HG03354 (cell line): ENCODE data around the gene ATXN2L.
A peak's percentile ranks its signal among the peaks of the same experiment; 100 is the strongest.
"Not testable (repeated sequence)": the region's sequence is repeated elsewhere in the genome, so short reads cannot be mapped to it uniquely, and the experiment has no call there.

ENCODE experiments used
- ATAC-seq: cut with Tn5 transposase; IDR thresholded peaks from one replicate; pipeline ENCODE4 v1.9.1; 2021; ENCODE audit warnings: mild to moderate bottlenecking; ENCODE audit not compliant: unreplicated experiment, poor library complexity, severe bottlenecking

The ATXN2L gene

GRCh38 chr16:28867241-28867640 lies 44.4 kb downstream of the ATXN2L start:
- no peak for ATAC-seq

DNA sequence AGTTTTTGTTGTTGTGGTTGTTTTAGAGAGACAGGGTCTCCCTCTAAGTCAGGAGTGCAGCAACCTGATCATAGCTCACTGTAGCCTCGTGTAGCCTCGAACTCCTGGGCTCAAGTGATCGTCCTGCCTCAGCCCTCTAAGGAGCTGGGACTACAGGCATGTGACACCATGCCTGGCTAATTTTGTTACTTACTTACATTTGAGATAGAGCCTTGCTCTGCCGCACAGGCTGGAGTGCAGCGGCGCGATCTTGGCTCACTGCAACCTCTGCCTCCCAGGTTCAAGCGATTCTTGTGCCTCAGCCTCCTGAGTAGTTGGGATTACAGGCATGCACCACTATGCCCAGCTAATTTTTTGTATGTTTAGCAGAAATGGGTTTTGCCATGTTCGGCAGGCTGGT lies 44.8 kb downstream of the ATXN2L start:
- ATAC-seq = not testable (repeated sequence)

DNA sequence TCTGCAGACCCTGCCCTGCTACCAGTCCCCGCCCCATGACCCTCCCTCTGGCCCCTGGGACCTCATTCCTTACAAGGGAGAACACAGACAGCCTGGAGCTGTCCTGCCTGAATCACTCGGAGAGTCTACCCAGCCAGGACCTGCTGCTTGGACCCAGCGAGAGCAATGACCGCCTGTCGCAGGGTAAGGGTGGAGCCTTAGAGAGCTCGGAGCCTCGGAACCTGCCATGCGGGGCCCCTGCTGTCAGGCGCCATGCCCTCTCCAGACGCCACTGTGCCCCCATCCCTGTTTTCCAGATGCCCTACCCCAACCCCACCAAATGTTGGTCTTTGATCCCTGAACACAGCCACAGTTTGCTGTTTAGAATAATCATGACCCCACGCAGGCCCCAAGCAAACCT lies 46.4 kb downstream of the ATXN2L start:
- ATAC-seq = no peak

DNA sequence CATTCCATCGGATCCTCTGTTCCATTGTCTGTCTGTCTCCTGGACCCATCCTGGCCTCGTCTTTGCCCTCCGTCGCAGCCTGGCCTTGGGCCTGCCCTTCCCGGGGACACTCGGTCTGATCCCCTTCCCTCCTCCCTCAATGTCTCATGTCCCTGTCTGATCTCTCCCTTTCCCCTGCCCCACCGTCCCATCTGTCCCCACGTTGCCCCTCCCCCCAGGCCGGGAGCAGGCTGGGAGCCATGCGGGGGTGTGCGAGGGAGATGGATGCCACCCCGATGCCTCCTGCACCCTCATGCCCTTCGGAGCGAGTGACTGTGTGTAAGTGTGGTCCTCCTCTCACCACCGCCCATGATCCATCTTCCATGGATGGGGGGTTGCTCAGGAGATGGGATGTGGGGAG lies 50.2 kb downstream of the ATXN2L start:
- ATAC-seq = no peak

DNA sequence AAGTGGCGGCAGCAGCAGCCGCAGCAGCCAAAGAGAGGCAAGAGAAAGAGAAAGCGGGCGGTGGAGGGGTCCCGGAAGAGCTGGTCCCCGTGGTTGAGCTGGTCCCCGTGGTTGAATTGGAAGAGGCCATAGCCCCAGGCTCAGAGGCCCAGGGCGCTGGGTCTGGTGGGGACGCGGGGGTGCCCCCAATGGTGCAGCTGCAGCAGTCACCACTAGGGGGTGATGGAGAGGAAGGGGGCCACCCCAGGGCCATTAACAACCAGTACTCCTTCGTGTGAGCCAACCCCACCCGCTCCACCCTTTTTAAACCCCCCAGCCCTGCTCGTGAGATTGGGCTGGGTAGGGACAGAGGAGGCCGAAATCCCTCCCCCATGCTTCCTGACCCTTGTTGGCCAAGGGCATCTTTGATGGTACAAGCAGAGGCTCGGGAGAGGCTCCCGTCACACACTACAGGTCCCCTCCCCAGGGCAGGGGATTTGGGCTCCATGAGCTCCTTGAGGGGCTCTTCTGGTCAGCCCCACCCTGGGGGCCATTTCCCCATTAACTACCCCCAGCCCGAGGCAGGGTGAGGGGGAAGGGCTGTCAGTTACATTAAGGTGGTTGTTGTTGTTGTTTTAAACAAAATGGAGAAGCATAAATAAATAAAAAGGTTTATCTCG lies 50.9 kb downstream of the ATXN2L start:
- no peak for ATAC-seq

DNA sequence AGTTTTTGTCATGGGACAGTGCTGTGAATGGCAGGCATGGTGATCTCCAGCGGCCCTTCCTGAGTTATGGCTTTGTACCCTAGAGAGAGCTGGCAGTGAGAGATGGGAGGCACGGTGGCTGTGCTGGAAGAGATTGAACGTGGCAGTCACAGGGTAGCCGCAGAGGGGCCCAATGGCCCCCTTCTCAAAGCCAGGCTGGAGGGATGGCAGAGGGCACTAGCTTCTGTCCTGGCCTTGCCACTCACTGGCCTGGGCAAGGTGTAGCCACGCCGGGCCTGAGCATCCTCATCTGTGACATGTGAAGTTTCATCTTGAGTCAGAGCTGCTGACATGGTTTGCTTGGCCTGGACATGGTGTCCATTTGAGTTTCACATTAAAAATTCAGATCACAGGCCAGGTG lies 51.6 kb downstream of the ATXN2L start:
- no peak for ATAC-seq

DNA sequence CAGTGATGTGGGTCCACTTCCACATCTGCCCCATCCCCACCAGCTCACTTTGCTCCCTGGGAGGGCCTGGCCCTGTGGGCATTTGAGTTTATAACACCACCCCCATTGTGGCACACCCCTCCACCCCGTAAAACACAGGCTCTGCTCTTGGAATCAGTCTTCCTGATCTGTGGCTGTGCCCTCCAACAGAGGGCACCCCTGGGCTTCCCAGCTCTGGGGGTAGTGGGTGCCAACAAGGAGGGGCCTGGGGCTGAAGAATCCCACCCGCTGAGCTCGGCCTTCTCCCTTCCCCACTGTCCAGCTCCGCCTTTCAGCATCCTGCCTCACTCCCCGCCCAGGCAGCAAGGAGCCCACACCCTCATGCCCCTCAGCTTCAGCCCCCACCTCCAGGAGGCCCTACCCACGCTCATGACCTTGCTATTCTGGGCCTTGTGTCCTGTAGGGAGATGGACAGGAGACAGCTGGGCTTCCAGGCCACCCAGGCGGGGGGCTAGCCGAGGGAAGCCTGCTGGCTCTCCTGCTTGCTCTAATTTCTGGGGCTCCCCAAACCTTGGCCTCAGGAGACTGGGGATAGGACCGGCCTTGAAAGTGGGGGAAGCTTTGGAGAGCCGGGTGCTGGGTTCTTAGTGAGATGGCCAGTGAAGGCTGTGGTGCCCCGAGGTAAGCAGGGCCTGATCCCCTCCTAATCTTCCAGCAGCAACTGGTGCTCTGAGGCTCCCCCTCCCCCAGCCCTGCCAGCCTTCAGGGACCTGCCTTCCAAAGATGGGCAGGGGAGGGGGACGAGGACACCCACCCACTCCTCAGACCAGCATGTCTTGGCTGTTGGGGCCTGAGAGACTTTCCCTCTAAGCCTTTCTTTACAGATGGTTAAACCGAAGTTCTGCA lies 52.6 kb downstream of the ATXN2L start:
- no peak for ATAC-seq

DNA sequence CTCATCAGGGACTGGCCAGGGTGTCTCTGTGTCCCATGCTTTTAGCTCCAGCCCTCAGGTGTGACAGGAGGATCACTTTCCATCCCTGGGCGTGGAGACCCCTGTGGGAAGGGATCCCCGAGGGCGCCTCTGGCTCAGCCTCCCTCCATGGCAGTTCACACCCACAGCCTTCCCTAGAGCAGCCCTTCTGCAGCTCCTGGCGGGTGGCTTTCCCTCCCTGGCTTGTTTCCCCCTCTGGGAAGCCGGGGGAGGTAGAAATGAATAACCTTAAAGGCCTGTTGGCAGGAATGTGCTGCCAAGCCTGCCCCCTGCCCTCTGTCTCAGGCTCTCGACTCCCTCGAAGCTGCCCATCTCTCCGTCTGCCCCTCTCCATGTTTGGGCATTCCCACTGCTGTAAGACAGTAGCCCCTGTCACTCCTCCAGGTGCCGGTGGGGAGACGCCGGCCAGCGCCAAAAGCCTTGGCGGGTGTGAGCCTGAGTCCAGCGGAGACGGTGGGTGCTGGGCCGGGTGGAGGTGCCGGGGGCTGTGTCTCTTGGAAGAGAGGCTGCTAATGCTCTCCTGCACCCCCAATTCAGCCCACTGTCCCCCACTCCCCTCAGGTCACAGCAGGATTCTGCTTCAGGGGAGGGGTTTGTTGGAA lies 53.3 kb downstream of the ATXN2L start:
- no peak for ATAC-seq

GRCh38 chr16:28876973-28877654 lies 54.3 kb downstream of the ATXN2L start:
- no peak for ATAC-seq

- no peak for ATAC-seq
Observed at GRCh38 chr16:28877655-28878000, 54.8 kb downstream of the ATXN2L start.

DNA sequence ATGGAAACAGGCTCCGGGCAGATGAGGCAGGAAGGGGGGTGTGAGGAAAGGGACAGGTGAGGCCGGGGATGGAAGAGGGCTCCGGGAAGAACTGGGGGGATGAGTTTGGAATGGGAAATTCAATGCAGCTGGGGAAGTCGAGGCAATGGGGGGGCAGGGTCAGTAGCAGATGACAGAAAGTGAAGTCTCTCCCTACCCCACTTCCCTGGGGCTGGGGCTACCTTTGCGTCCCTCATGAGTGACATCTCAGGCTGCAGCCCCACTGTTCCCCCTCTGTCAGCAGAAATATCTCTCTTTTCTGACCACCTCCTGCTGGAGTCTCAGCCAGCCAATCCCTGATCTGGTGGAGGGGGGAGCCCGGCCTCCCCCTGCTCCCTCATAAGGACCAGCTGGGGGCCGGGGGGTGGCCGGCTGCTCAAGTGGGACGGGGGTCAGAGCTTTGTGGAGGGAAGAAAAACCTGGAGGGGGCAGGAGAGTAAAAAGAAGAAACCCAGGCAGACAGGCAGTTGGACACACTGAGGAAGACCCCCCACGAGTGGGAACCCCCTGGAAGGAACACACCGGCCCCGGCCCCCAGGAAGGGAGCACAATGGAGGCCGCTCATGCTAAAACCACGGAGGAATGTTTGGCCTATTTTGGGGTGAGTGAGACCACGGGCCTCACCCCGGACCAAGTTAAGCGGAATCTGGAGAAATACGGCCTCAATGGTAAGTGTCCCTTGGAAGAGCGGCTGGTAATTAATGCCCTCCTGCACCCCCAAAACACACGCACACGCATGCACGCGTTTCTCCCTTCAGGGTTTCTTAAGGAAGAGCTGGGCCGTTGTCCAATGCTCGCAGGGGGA lies 55.5 kb downstream of the ATXN2L start, which contains the start of gene ATP2A1:
ATP2A1 (plus strand) TSS at position 406 of the 844 bp plus-strand sequence; CDS start at position 590, 184 bp downstream.
- no peak for ATAC-seq

DNA sequence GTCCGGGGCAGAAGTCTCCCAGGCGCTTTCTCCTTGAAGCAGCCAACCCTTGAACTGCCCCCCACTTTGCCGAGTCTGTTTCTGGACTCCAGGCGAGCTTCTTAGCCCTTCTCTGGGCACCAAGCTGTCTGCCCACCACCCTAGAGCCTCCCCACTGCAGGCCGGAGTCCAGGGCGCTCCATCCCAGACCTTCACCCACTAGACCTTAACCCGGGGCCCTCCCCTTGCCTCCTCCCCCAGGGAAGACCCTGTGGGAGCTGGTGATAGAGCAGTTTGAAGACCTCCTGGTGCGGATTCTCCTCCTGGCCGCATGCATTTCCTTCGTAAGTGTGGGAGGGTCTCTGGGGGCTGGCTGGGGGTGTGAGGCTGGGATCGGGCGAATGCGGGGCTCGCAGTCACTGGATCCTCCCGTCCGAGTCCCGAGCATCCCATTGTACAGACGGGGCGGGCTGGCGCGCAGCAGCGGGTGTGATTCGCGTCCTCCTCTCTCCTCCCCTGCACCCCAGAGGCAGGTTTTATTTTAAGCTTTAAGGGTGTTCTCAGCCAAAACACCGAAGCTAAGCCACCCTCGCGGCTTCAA lies 56.6 kb downstream of the ATXN2L start:
- peak; percentile 46 for ATAC-seq

GRCh38 chr16:28879841-28880588 lies 57.2 kb downstream of the ATXN2L start:
- ATAC-seq = peak; percentile 86

GRCh38 chr16:28880589-28880915 lies 57.8 kb downstream of the ATXN2L start:
- ATAC-seq = no peak

DNA sequence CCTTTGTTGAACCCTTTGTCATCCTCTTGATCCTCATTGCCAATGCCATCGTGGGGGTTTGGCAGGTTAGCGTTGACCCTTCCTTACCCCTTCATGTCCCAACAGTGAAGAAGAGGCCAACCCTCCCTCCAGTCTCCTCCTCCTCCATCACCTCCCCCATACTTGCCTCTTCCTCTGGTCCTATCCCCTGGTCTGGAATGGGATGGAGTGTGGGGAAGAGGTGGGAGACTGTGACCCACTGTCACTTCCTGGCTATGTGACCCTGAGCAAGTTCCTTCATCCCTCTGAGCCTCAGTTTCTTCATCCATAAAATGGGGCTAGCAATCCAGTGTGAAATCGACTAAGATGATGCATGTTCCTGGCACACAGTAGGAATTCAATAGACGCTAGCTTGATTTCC lies 58.2 kb downstream of the ATXN2L start:
- ATAC-seq = no peak

- not testable (repeated sequence) for ATAC-seq
Observed at GRCh38 chr16:28881565-28881964, 58.8 kb downstream of the ATXN2L start.

GRCh38 chr16:28882551-28883160 lies 59.9 kb downstream of the ATXN2L start:
- no peak for ATAC-seq
